HG03280 (cell line): Measurements from ENCODE around the gene CDH23.

Experiments used
- ATAC-seq: cut with Tn5 transposase; IDR thresholded peaks from one replicate; pipeline ENCODE4 v1.9.1; 2021; ENCODE audit warnings: mild to moderate bottlenecking, moderate library complexity; ENCODE audit not compliant: unreplicated experiment

The CDH23 gene

DNA sequence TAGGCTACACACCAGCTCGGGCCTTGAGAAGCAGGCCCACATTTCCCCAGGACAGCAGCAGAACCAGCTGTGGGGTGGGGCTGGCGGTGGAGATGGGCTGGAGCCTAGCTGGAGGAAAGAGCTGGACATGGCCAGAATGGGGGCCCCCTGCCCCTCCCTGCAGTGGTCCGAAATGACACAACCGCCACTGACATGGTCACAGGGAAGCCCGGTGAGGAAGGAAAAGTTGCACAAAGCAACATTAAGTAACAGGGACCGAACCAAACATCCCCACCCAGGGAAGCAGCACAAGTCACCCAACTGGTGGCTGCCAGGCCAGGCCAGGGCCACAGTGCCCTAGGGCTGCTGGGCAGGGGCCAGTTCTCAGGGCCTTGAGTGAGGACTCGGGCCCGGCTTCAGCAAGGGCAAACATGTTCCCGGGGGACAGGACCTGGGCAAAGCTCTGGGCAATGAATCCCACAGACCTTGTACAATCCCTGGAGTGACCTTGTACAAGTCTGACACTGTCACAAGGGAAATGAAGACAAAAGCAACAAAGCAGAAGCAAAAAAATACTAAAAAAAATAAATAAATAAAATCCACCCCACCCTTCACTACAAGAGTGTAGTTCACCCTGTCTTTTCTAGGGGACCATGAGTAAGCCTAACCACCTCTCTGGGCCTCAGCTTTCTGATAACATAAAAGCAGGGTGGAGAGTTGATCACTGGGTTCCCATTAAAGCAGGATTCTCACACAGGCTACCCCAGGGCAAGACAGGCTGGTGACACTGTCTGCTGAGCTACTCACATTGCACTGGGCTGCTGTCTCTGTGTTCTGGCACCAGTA lies 421.3 kb downstream of the CDH23 start:
- ATAC-seq: no peak

- ATAC-seq: no peak
These were observed 422.0 kb downstream of the CDH23 start for GRCh38 chr10:71818674-71819260.

- no peak for ATAC-seq
These were observed 422.7 kb downstream of the CDH23 start for GRCh38 chr10:71819441-71819861.

DNA sequence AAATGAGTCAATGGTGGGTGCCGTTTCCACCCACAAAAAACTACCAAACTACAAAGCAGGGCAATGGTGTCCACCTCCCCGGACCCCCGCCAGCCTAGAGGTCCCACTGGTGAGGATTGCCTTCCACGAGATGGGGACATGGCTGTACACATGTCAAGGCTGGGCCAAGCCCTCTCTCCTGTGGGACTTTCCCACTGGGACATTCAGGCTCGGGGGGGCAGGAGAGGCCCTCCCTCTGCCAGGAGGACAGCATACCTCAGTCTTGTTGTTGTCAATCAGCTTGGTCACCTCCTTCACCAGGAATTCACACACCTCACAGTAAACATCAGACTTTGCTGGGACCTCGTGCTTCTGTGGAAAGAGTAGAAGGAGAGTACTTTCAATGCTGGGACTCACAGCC lies 423.3 kb downstream of the CDH23 start:
- ATAC-seq: no peak

DNA sequence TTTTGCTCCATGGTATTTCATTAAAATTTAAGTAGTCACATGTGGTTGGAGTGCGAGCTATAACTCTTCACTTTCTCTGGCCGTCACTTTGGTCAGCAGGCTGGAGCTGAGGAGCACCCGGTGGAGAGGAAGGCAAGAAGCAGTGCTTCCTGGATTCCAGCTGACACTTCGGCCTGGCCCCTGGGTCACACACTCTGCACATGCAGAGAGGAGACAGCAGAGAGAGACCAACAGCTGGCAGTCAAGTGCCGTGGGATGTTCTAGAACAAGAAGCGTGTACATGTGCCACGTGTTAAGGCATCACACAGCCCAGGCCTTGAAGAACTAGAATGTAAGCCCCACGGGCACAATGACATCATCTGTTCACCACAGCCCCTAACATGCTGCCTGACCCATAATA lies 424.2 kb downstream of the CDH23 start:
- no peak for ATAC-seq

- no peak for ATAC-seq
These were observed 425.4 kb downstream of the CDH23 start for GRCh38 chr10:71821909-71822763.

DNA sequence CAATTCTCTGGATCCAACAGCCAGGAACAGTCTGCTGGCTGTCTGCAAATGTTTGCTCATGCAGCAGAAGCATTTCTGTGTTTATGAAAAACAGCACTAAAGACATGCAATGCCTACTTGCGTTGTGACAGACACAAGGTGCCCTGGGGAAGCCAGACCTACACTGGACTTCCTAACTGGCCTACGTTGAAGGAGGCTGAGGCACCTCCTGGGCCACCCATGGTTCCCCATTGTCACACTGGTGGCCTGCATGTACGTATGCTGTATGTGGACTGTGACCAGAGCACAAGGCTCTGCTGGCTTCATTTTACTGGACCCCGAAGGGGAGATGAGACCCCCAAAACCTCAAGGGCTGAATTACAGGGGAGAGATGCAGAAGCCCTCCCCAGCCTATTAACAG lies 426.6 kb downstream of the CDH23 start:
- ATAC-seq: no peak

- no peak for ATAC-seq
These were observed 427.6 kb downstream of the CDH23 start for GRCh38 chr10:71824333-71824732.

DNA sequence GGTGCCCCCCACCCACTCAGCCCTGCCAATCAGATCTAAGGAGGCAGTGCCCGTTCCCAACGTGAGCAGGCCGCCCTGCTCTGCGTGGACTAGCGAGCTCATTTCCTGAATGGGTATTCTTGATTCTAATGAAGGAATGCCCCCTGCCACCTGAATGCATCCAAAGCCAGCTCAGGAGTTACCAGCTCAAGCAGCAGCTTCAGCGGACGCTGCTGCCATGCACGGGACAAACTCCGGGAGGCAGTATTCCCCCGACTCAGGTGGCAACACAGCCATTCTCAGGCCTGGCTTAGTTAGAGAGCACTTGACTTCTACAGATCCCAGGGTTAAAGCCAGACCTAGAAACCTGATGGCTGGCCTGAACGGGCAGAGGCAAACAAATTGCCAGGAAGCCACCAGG lies 428.5 kb downstream of the CDH23 start:
- ATAC-seq: no peak

GRCh38 chr10:71827852-71828251 lies 431.1 kb downstream of the CDH23 start:
- ATAC-seq: no peak

GRCh38 chr10:71828702-71829101 lies 432.0 kb downstream of the CDH23 start:
- ATAC-seq: no peak

GRCh38 chr10:71829171-71829570 lies 432.5 kb downstream of the CDH23 start:
- ATAC-seq: no peak

GRCh38 chr10:71829896-71830295 lies 433.2 kb downstream of the CDH23 start:
- no peak for ATAC-seq

DNA sequence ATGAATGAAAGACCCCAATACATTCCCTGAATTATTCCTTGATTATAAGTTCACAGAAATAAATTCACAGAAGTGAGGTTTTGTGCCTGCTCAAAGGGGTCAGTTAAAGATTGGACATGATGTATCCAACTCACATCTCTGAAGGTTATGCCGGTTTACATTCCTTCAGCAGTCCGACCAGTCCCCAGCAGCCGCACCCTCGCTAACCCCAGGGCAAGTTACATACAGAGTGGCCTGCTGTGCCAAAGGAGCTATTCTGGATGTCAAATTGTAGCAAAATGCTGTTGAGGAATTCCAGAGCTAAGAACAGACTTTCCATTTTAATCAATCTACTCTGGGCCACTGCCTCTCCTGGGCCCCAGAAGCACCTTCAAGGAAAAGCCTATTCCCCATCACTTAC lies 434.0 kb downstream of the CDH23 start:
- no peak for ATAC-seq

- no peak for ATAC-seq
These were observed 435.2 kb downstream of the CDH23 start for GRCh38 chr10:71831646-71832552.

DNA sequence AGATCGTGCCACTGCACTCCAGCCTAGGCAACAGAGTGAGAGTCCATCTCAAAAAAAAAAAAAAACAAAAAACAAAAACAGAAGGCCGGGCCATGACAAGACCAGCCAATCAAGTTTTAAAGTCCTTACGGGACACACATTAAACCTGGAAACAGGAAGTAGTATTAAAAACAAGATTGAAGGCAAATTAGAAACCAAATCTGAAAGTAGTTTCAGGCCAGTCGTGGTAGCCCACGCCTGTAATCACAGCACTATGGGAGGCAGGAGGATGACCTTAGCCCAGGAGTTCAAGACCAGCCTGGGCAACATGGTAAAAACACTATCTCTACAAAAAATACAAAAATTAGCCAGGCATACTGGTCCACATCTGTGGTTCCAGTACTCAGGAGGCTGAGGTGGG lies 436.2 kb downstream of the CDH23 start:
- no peak for ATAC-seq

- no peak for ATAC-seq
These were observed 437.0 kb downstream of the CDH23 start for GRCh38 chr10:71833451-71834342.

- no peak for ATAC-seq
These were observed 437.6 kb downstream of the CDH23 start for GRCh38 chr10:71834343-71834674.

GRCh38 chr10:71835671-71836595 lies 439.2 kb downstream of the CDH23 start:
- peak; percentile 83 for ATAC-seq
